PC-9 (cell line): ENCODE data around the gene ATP2C1. TPM values are rescaled to one million over a fixed set of nuclear protein-coding genes. Genes with fewer than 3 reads are reported as not detected.

ENCODE experiments used
- BruUV-seq: library from RNA; stranded (reverse); fragments of 400-500 nt; replicated peaks from 2 replicates; lab custom pipeline; 2021; lab: Mats Ljungman, UMichigan
- CTCF ChIA-PET: fragments of 300-600 bp; sonication (Branson Sonifier 250); formaldehyde crosslinking; loops from one replicate; lab custom pipeline; 2022; ENCODE audit warnings: antibody characterized with exemption; lab: Charles Lee
- POLR2A ChIA-PET: fragments of 300-600 bp; sonication (Branson Sonifier 250); formaldehyde crosslinking; loops from one replicate; lab custom pipeline; 2022; ENCODE audit warnings: antibody characterized with exemption; ENCODE audit not compliant: unreplicated experiment; lab: Charles Lee
- DNase-seq, 2 experiments: peaks; one replicate each; pipeline versions ENCODE4 v3.0.0 to v3.0.0-alpha.2; 2015 to 2022; ENCODE audit warnings: mixed read lengths in 1 of 2
- H2AFZ ChIP-seq: fragments of 200-600 bp; sonication (generic); 2 replicates; pipeline ENCODE4 v1.8.1; 2017; ENCODE audit warnings: antibody characterized with exemption
- H3F3A ChIP-seq: fragments of 200-600 bp; sonication (generic); 2 replicates; pipeline ENCODE4 v1.8.1; 2017; ENCODE audit warnings: antibody characterized with exemption, mild to moderate bottlenecking, low read depth; ENCODE audit not compliant: insufficient read depth
- H3K27ac ChIP-seq: fragments of 200-600 bp; sonication (generic); 2 replicates; pipeline ENCODE4 v1.6.1; 2016; ENCODE audit warnings: mixed run types
- H3K27me3 ChIP-seq: fragments of 200-600 bp; sonication (generic); 2 replicates; pipeline ENCODE4 v1.6.1; 2016; ENCODE audit warnings: low read depth, mixed run types; ENCODE audit not compliant: insufficient read depth
- H3K36me3 ChIP-seq: fragments of 200-600 bp; sonication (generic); 2 replicates; pipeline ENCODE4 v1.6.1; 2016; ENCODE audit warnings: low read depth, mixed run types
- H3K4me1 ChIP-seq: fragments of 200-600 bp; sonication (generic); replicated peaks from 2 replicates; pipeline ENCODE4 v1.6.1; 2016; ENCODE audit warnings: mixed run types; ENCODE audit not compliant: insufficient read depth
- H3K4me2 ChIP-seq: fragments of 200-600 bp; sonication (generic); 2 replicates; pipeline ENCODE4 v1.6.1; 2017; ENCODE audit warnings: mixed run types
- H3K4me3 ChIP-seq: fragments of 200-600 bp; sonication (generic); 2 replicates; pipeline ENCODE4 v1.6.1; 2016; ENCODE audit warnings: mixed run types
- H3K79me2 ChIP-seq: fragments of 200-600 bp; sonication (generic); 2 replicates; pipeline ENCODE4 v1.6.1; 2017; ENCODE audit warnings: low read depth, mixed run types
- H3K9me2 ChIP-seq: fragments of 200-600 bp; sonication (generic); 2 replicates; pipeline ENCODE4 v1.8.1; 2017; ENCODE audit warnings: mild to moderate bottlenecking; ENCODE audit not compliant: insufficient read depth
- H3K9me3 ChIP-seq: fragments of 200-600 bp; sonication (generic); 2 replicates; pipeline ENCODE4 v1.8.1; 2016; ENCODE audit warnings: low read depth; ENCODE audit not compliant: insufficient read depth
- H4K20me1 ChIP-seq: fragments of 200-600 bp; sonication (generic); 2 replicates; pipeline ENCODE4 v1.8.1; 2017; ENCODE audit not compliant: insufficient read depth
- CTCF ChIP-seq: fragments of 200-600 bp; sonication (generic); conservative IDR thresholded peaks from 2 replicates; pipeline ENCODE4 v1.6.1; 2017; ENCODE audit warnings: mixed run types, antibody characterized with exemption, mild to moderate bottlenecking, moderate library complexity
- EZH2 ChIP-seq: fragments of 200-600 bp; sonication (generic); IDR thresholded peaks from 2 replicates; pipeline ENCODE4 v1.8.0; 2017; ENCODE audit warnings: antibody characterized with exemption, low read depth
- intact Hi-C: fragments of 100-400 bp; cut with micrococcal nuclease; formaldehyde crosslinking; loops from one replicate; pipeline ENCODE4 v1.10.0; 2022; ENCODE audit not compliant: unreplicated experiment
- total RNA-seq: library from RNA; stranded (reverse); gene quantifications from 2 replicates; pipeline ENCODE4 v1.2.3, GENCODE V29; 2021

ATP2C1 gene
- total RNA-seq, 1 experiment from 2014 or later = 101 TPM

GRCh38 chr3:130946882-130947281 is 53.0 kb downstream of the ATP2C1 start:
- Histone ChIP-seq H3K27ac (no peak overlapping the region), H2AFZ (no peak overlapping the region), H3K36me3 (peaks cover 25% of the 10 kb centered on the region; the same call in 1 of the 2 replicates), H3F3A (peaks cover 6% of the 10 kb centered on the region), H4K20me1 (no peaks in the 10 kb centered on the region), H3K4me1 (no peaks in the 10 kb centered on the region), H3K27me3 (no peaks in the 10 kb centered on the region), H3K4me3 (no peak overlapping the region), H3K9me3 (no peaks in the 10 kb centered on the region), H3K9me2 (no peaks in the 10 kb centered on the region), H3K79me2 (no peaks in the 10 kb centered on the region), H3K4me2 (no peak overlapping the region)
- ChIA-PET POLR2A (no interaction called here), CTCF (interaction anchor here (0.6 kb wide), 1 partner anchor 246 kb away, joined by 3 read pairs; no protein-coding TSS in a partner anchor)
- BruUV-seq = no TSS peak
- intact Hi-C loops = no loop called here
- TF ChIP-seq EZH2 (no peak), CTCF (no peak)
- DNase-seq = no peak

GRCh38 chr3:130948001-130948773 is 54.3 kb downstream of the ATP2C1 start:
- Histone ChIP-seq H3K27ac (no peak overlapping the region), H3K9me2 (no peaks in the 10 kb centered on the region), H3K79me2 (no peaks in the 10 kb centered on the region), H3F3A (peaks cover 6% of the 10 kb centered on the region), H2AFZ (no peak overlapping the region), H3K27me3 (no peaks in the 10 kb centered on the region), H3K4me3 (no peak overlapping the region), H3K9me3 (no peaks in the 10 kb centered on the region), H3K4me2 (no peak overlapping the region), H3K36me3 (peaks cover 15% of the 10 kb centered on the region; the same call in 1 of the 2 replicates), H4K20me1 (no peaks in the 10 kb centered on the region), H3K4me1 (no peaks in the 10 kb centered on the region)
- TF ChIP-seq EZH2 = no peak
- TF ChIP-seq CTCF = no peak
- ChIA-PET POLR2A (no interaction called here), CTCF (no interaction called here)
- no peak for DNase-seq
- intact Hi-C loops = no loop called here
- no TSS peak for BruUV-seq

GRCh38 chr3:130948929-130949328 is 55.0 kb downstream of the ATP2C1 start:
- no peak for TF ChIP-seq EZH2
- Histone ChIP-seq H3K36me3 (peaks cover 14% of the 10 kb centered on the region; the same call in 1 of the 2 replicates), H3K4me3 (no peak overlapping the region), H3K4me2 (no peak overlapping the region), H3F3A (peaks cover 6% of the 10 kb centered on the region; the same call in 1 of the 2 replicates), H4K20me1 (no peaks in the 10 kb centered on the region), H3K9me2 (no peaks in the 10 kb centered on the region), H3K27ac (no peak overlapping the region), H3K27me3 (no peaks in the 10 kb centered on the region), H3K9me3 (no peaks in the 10 kb centered on the region), H2AFZ (no peak overlapping the region), H3K4me1 (no peaks in the 10 kb centered on the region), H3K79me2 (no peaks in the 10 kb centered on the region)
- BruUV-seq = no TSS peak
- ChIA-PET CTCF (no interaction called here), POLR2A (no interaction called here)
- intact Hi-C loops = no loop called here
- DNase-seq = no peak
